ENCODE results near the gene TIMM44. TPM values are rescaled to one million over a fixed set of nuclear protein-coding genes. Genes with fewer than 3 reads are reported as not detected.

Gene TIMM44
- total and polyA plus RNA-seq, 10 of the 15 experiments (the other 5 are each of a cell fraction or from before 2014, with no cell fraction given) = 6.6 to 90.7 (median 57.6) TPM

DNA sequence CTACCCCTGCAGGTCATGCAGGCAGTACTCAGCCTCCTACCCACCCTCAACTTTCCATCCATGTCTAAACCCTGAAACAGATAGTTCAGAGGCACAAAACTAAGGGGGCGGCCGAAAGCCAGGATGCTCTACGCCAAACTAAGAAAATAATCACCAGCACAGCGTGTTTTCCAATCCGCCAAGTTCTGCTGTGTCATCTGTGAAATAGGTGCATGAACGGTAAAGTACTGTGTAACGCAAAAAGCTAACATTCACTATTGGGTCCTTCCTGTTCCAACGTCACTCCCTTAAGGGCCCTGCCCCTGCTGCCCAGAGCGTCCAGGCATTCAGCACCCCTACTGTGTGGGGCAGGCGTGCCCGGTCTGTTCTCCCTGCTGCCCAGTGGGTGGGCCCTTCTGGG, 12.2 kb upstream of the TIMM44 start:
- Histone ChIP-seq H3K9ac (ENCODE audit: control insufficient read depth, insufficient read depth, low read length) (no peak overlapping the region), H3K9me3 (replicated peaks; ENCODE audit: control insufficient read depth, insufficient read depth, low read length) (no peaks in the 10 kb centered on the region), H3K27ac (ENCODE audit: control insufficient read depth, insufficient read depth) (no peak overlapping the region), H3K4me2 (ENCODE audit: control insufficient read depth, insufficient read depth) (no peak overlapping the region), H3K36me3 (ENCODE audit: control insufficient read depth in 2 of 2, insufficient read depth in 2 of 2, low read length in 1 of 2) (peaks cover 0 to 5% of the 10 kb centered on the region in 2 experiments; a peak in 2 of 4 replicates), H3K4me1 (ENCODE audit: control insufficient read depth, insufficient read depth, low read length) (no peaks in the 10 kb centered on the region), H3K27me3 (replicated peaks in 1 of 2; ENCODE audit: control insufficient read depth in 2 of 2, insufficient read depth in 2 of 2, low read length in 1 of 2) (no peaks in the 10 kb centered on the region), H4K20me1 (ENCODE audit: control insufficient read depth, insufficient read depth) (no peaks in the 10 kb centered on the region), H2AFZ (ENCODE audit: control insufficient read depth, low read depth, low read length) (no peak overlapping the region), H3K4me3 (no peak overlapping the region), H3K79me2 (ENCODE audit: control insufficient read depth, insufficient read depth, low read length) (no peaks in the 10 kb centered on the region)
- intact Hi-C loops (cut with micrococcal nuclease; ENCODE audit: unreplicated experiment) = no loop called here
- 89% methylated on average over 11 of the region's 11 CpGs for WGBS (ENCODE audit: insufficient coverage, insufficient replicate concordance, low lambda C conversion rate, missing lambda C conversion rate)
- ChIA-PET POLR2A (interaction anchor here (0.7 kb wide), 1 partner anchor 368 kb away, joined by 5 read pairs; no protein-coding TSS in a partner anchor), RAD21 (ENCODE audit: unreplicated experiment) (interaction anchor here (0.7 kb wide), 1 partner anchor 11 kb away, joined by 3 read pairs; no protein-coding TSS in a partner anchor), SMC1A (ENCODE audit: uncharacterized antibody, unreplicated experiment) (no interaction called here), CTCF (no interaction called here)
- no peak for FAIRE-seq
- BruUV-seq (replicated peaks) = no TSS peak
- in situ Hi-C loops (cut with MboI) = no loop called here
- no peak for ATAC-seq
- TF ChIP-seq, protein P1, sequence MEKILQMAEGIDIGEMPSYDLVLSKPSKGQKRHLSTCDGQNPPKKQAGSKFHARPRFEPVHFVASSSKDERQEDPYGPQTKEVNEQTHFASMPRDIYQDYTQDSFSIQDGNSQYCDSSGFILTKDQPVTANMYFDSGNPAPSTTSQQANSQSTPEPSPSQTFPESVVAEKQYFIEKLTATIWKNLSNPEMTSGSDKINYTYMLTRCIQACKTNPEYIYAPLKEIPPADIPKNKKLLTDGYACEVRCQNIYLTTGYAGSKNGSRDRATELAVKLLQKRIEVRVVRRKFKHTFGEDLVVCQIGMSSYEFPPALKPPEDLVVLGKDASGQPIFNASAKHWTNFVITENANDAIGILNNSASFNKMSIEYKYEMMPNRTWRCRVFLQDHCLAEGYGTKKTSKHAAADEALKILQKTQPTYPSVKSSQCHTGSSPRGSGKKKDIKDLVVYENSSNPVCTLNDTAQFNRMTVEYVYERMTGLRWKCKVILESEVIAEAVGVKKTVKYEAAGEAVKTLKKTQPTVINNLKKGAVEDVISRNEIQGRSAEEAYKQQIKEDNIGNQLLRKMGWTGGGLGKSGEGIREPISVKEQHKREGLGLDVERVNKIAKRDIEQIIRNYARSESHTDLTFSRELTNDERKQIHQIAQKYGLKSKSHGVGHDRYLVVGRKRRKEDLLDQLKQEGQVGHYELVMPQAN (conservative IDR thresholded peaks at IDR 0.05) = no peak
- no peak for TF ChIP-seq JUND (IDR thresholded peaks at IDR 0.05; ENCODE audit: low read depth, low read length)
- TF ChIP-seq, protein P2, sequence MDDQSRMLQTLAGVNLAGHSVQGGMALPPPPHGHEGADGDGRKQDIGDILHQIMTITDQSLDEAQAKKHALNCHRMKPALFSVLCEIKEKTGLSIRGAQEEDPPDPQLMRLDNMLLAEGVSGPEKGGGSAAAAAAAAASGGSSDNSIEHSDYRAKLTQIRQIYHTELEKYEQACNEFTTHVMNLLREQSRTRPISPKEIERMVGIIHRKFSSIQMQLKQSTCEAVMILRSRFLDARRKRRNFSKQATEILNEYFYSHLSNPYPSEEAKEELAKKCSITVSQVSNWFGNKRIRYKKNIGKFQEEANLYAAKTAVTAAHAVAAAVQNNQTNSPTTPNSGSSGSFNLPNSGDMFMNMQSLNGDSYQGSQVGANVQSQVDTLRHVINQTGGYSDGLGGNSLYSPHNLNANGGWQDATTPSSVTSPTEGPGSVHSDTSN (IDR thresholded peaks at IDR 0.05; ENCODE audit: insufficient replicate concordance, low read depth, low read length) = no peak
- no peak for TF ChIP-seq RAD21 (IDR thresholded peaks at IDR 0.05; ENCODE audit: insufficient read depth, low read depth, low read length)
- TF ChIP-seq PML (IDR thresholded peaks at IDR 0.05; ENCODE audit: low read length) = no peak
- no peak for TF ChIP-seq PAX5 (IDR thresholded peaks at IDR 0.05; ENCODE audit: borderline replicate concordance, low read depth, low read length)
- TF ChIP-seq, protein P3, sequence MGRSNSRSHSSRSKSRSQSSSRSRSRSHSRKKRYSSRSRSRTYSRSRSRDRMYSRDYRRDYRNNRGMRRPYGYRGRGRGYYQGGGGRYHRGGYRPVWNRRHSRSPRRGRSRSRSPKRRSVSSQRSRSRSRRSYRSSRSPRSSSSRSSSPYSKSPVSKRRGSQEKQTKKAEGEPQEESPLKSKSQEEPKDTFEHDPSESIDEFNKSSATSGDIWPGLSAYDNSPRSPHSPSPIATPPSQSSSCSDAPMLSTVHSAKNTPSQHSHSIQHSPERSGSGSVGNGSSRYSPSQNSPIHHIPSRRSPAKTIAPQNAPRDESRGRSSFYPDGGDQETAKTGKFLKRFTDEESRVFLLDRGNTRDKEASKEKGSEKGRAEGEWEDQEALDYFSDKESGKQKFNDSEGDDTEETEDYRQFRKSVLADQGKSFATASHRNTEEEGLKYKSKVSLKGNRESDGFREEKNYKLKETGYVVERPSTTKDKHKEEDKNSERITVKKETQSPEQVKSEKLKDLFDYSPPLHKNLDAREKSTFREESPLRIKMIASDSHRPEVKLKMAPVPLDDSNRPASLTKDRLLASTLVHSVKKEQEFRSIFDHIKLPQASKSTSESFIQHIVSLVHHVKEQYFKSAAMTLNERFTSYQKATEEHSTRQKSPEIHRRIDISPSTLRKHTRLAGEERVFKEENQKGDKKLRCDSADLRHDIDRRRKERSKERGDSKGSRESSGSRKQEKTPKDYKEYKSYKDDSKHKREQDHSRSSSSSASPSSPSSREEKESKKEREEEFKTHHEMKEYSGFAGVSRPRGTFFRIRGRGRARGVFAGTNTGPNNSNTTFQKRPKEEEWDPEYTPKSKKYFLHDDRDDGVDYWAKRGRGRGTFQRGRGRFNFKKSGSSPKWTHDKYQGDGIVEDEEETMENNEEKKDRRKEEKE (IDR thresholded peaks at IDR 0.05) = no peak
- no peak for TF ChIP-seq MYC (IDR thresholded peaks at IDR 0.05; ENCODE audit: insufficient read depth, insufficient read length, insufficient replicate concordance, low read length, severe bottlenecking)
- no peak for TF ChIP-seq SMC3 (IDR thresholded peaks at IDR 0.05; ENCODE audit: borderline replicate concordance, low read length)
- TF ChIP-seq, protein P4, sequence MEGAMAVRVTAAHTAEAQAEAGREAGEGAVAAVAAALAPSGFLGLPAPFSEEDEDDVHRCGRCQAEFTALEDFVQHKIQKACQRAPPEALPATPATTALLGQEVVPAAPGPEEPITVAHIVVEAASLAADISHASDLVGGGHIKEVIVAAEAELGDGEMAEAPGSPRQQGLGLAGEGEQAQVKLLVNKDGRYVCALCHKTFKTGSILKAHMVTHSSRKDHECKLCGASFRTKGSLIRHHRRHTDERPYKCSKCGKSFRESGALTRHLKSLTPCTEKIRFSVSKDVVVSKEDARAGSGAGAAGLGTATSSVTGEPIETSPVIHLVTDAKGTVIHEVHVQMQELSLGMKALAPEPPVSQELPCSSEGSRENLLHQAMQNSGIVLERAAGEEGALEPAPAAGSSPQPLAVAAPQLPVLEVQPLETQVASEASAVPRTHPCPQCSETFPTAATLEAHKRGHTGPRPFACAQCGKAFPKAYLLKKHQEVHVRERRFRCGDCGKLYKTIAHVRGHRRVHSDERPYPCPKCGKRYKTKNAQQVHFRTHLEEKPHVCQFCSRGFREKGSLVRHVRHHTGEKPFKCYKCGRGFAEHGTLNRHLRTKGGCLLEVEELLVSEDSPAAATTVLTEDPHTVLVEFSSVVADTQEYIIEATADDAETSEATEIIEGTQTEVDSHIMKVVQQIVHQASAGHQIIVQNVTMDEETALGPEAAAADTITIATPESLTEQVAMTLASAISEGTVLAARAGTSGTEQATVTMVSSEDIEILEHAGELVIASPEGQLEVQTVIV (IDR thresholded peaks at IDR 0.05; ENCODE audit: borderline replicate concordance, partially characterized antibody) = no peak
- no peak for TF ChIP-seq RAD51 (IDR thresholded peaks at IDR 0.05)
- TF ChIP-seq POLR2A (IDR thresholded peaks at IDR 0.05; ENCODE audit: low read depth, low read length) = no peak
- TF ChIP-seq CHD1 (IDR thresholded peaks at IDR 0.05; ENCODE audit: low read depth, low read length) = no peak
- TF ChIP-seq YY1 (IDR thresholded peaks at IDR 0.05; ENCODE audit: low read depth, low read length) = no peak
- no peak for TF ChIP-seq GATAD2B (conservative IDR thresholded peaks at IDR 0.05; ENCODE audit: low read depth)
- DNase-seq (ENCODE audit: low read depth, low spot score) = no peak

Measured in GM12878 (cell line).